GM12878 (cell line): Measurements from ENCODE around the gene IQCH. TPM values are rescaled to one million over a fixed set of nuclear protein-coding genes. Genes with fewer than 3 reads are reported as not detected.

ENCODE experiments used
- ATAC-seq: fragments of 200-7000 bp; cut with Tn5 transposase; 3 replicates; pipeline ENCODE4 v1.9.1; 2020; ENCODE audit warnings: mild to moderate bottlenecking, moderate library complexity
- BruUV-seq: library from RNA; stranded (reverse); fragments of 400-500 nt; replicated peaks from 2 replicates; lab custom pipeline; 2021; lab: Mats Ljungman, UMichigan
- CTCF ChIA-PET: fragments of 300-600 bp; sonication (Branson Sonifier 250); formaldehyde crosslinking; extraction: SDS; loops from one replicate; lab custom pipeline; 2021; ENCODE audit warnings: inconsistent platforms; lab: Yijun Ruan, JAX
- POLR2A ChIA-PET: fragments of 350-600 bp; formaldehyde crosslinking; extraction: SDS; loops from one replicate; lab custom pipeline; 2021; ENCODE audit warnings: inconsistent platforms; lab: Charles Lee
- RAD21 ChIA-PET: fragments of 300-600 bp; sonication (Branson Sonifier 250); formaldehyde crosslinking; loops from one replicate; lab custom pipeline; 2023; ENCODE audit warnings: antibody characterized with exemption; ENCODE audit not compliant: unreplicated experiment; lab: Charles Lee
- SMC1A ChIA-PET: fragments of 300-600 bp; sonication (Branson Sonifier 250); formaldehyde crosslinking; loops from one replicate; lab custom pipeline; 2023; ENCODE audit not compliant: unreplicated experiment, uncharacterized antibody; lab: Charles Lee
- DNase-seq: peaks from one replicate; pipeline ENCODE4 v3.0.0-alpha.2; 2011; ENCODE audit warnings: low read depth, low spot score
- FAIRE-seq: peaks from 3 replicates; lab custom pipeline; 2011; peaks lifted over from hg19 to GRCh38; lab: Jason Lieb, UNC
- H2AFZ ChIP-seq: 2 replicates; pipeline ENCODE4 v1.6.0; 2011; ENCODE audit warnings: low read depth, low read length, control low read depth; ENCODE audit not compliant: control insufficient read depth
- H3K27ac ChIP-seq: 2 replicates; pipeline ENCODE4 v1.5.1; 2011; ENCODE audit warnings: control low read depth; ENCODE audit not compliant: control insufficient read depth, insufficient read depth
- H3K27me3 ChIP-seq, 2 experiments: replicated peaks in 1 of 2; 2 replicates each; pipeline versions ENCODE4 v1.6.0 to v1.6.1; 2011; ENCODE audit warnings: low read length in 1 of 2; ENCODE audit not compliant: control insufficient read depth in 2 of 2, insufficient read depth in 2 of 2
- H3K36me3 ChIP-seq, 2 experiments: 2 replicates each; pipeline ENCODE4 v1.5.1; 2011; ENCODE audit warnings: low read length in 1 of 2; ENCODE audit not compliant: control insufficient read depth in 2 of 2, insufficient read depth in 2 of 2
- H3K4me1 ChIP-seq: 2 replicates; pipeline ENCODE4 v1.6.1; 2011; ENCODE audit warnings: mild to moderate bottlenecking, low read length, moderate library complexity, mixed read lengths; ENCODE audit not compliant: control insufficient read depth, insufficient read depth
- H3K4me2 ChIP-seq: 2 replicates; pipeline ENCODE4 v1.6.0; 2011; ENCODE audit warnings: control low read depth; ENCODE audit not compliant: control insufficient read depth, insufficient read depth
- H3K4me3 ChIP-seq: fragments of 200-600 bp; sonication (generic); 2 replicates; pipeline ENCODE4 v1.5.1; 2016
- H3K79me2 ChIP-seq: 2 replicates; pipeline ENCODE4 v1.6.0; 2011; ENCODE audit warnings: low read length; ENCODE audit not compliant: control insufficient read depth, insufficient read depth
- H3K9ac ChIP-seq: 2 replicates; pipeline ENCODE4 v1.8.0; 2011; ENCODE audit warnings: low read length, control low read depth, mixed read lengths; ENCODE audit not compliant: control insufficient read depth, insufficient read depth
- H3K9me3 ChIP-seq: replicated peaks from 3 replicates; pipeline ENCODE4 v1.5.1; 2011; ENCODE audit warnings: mild to moderate bottlenecking, low read length; ENCODE audit not compliant: control insufficient read depth, insufficient read depth
- H4K20me1 ChIP-seq: 2 replicates; pipeline ENCODE4 v1.6.0; 2011; ENCODE audit not compliant: control insufficient read depth, insufficient read depth
- ASH2L ChIP-seq: fragments of 300-600, 200-600 bp; sonication (generic); IDR thresholded peaks from 2 replicates; pipeline ENCODE4 v1.6.1; 2017; ENCODE audit warnings: low read depth, mild to moderate bottlenecking, borderline replicate concordance
- CBFB ChIP-seq: IDR thresholded peaks from 2 replicates; pipeline ENCODE4 v1.6.1; 2016; ENCODE audit warnings: antibody characterized with exemption, low read depth
- CHD1 ChIP-seq: IDR thresholded peaks from 2 replicates; pipeline ENCODE4 v1.6.1; 2012; ENCODE audit warnings: low read depth, low read length, improper control_type of control experiment
- EGR1 ChIP-seq, 2 experiments: IDR thresholded peaks; 1 replicate in 1 of 2; 2 replicates in 1 of 2; pipeline ENCODE4 v1.6.1; 2011 to 2012; ENCODE audit warnings: low read depth in 2 of 2, low read length in 2 of 2, borderline replicate concordance in 1 of 2, mild to moderate bottlenecking in 1 of 2, moderate library complexity in 1 of 2
- EP300 ChIP-seq, 2 experiments: fragments of 150-350 bp in 1 of 2; IDR thresholded peaks; 2 replicates each; pipeline ENCODE4 v1.6.1; 2011 to 2012; ENCODE audit warnings: low read depth in 2 of 2, low read length in 2 of 2, borderline replicate concordance in 1 of 2, improper control_type of control experiment in 1 of 2, inconsistent platforms in 1 of 2; ENCODE audit not compliant: control insufficient read depth in 1 of 2
- JUNB ChIP-seq: IDR thresholded peaks from 2 replicates; pipeline ENCODE4 v1.6.1; 2016; ENCODE audit warnings: antibody characterized with exemption, mild to moderate bottlenecking
- NFYA ChIP-seq: IDR thresholded peaks from 2 replicates; pipeline ENCODE4 v1.6.1; 2011; ENCODE audit warnings: low read depth, mild to moderate bottlenecking, low read length, improper control_type of control experiment, borderline replicate concordance
- POLR2AphosphoS5 ChIP-seq: IDR thresholded peaks from 2 replicates; pipeline ENCODE4 v1.6.1; 2011; ENCODE audit warnings: mild to moderate bottlenecking, low read length, inconsistent platforms
- RCOR1 ChIP-seq: conservative IDR thresholded peaks from 2 replicates; pipeline ENCODE4 v1.6.1; 2012; ENCODE audit warnings: low read depth, low read length, improper control_type of control experiment
- RELA ChIP-seq: fragments of 450-650 bp; IDR thresholded peaks from 2 replicates; pipeline ENCODE4 v1.8.0; 2014; ENCODE audit warnings: borderline replicate concordance; ENCODE audit not compliant: partially characterized antibody
- RUNX3 ChIP-seq: IDR thresholded peaks from 2 replicates; pipeline ENCODE4 v1.6.1; 2012; ENCODE audit warnings: low read length, inconsistent platforms
- WGBS: methylation state at CpG from one replicate; pipeline ENCODE4 v1.1.6; 2016; ENCODE audit warnings: low lambda C conversion rate; ENCODE audit not compliant: insufficient replicate concordance, insufficient coverage; ENCODE audit errors: missing lambda C conversion rate; 5-methylcytosine and 5-hydroxymethylcytosine counted together
- in situ Hi-C: fragments of 300-500 bp; cut with MboI; formaldehyde crosslinking; loops from 9 replicates; pipeline ENCODE4 v1.14.3; 2018; ENCODE audit warnings: mixed read lengths
- intact Hi-C: fragments of 100-400 bp; cut with micrococcal nuclease; formaldehyde crosslinking; loops from one replicate; pipeline ENCODE4 v1.14.2; 2022; ENCODE audit not compliant: unreplicated experiment
- polyA plus RNA-seq, 11 experiments: library from polyadenylated mRNA; depleted of rRNA in 4 of 11; unstranded in 6 of 11; stranded (reverse) in 5 of 11; fragments of >200 nt; fragmentation: Nextera tagmentation in 4 of 11; fragmentation: Illumina TruSeq in 1 of 11; extraction: Ambion mirVana in 4 of 11; extraction: Trizol in 1 of 11; gene quantifications; 1 replicate in 1 of 11; 2 replicates in 10 of 11; pipeline versions ENCODE4 v1.2.1 to v1.2.3, GENCODE V29; 2011 to 2016; ENCODE audit warnings: inconsistent platforms in 2 of 11, missing spikeins in 2 of 11, low read depth in 1 of 11
- total RNA-seq, 4 experiments: library from RNA; depleted of rRNA in 3 of 4; stranded (reverse); fragments of >200 nt in 3 of 4; fragmentation: Illumina TruSeq in 1 of 4; extraction: Trizol in 1 of 4; gene quantifications; 2 replicates each; pipeline versions ENCODE4 v1.2.1 to v1.2.3, GENCODE V29; 2013 to 2021
- TF ChIP-seq, protein P1 (sequence below): IDR thresholded peaks from 2 replicates; pipeline ENCODE4 v1.6.1; 2011; ENCODE audit warnings: borderline replicate concordance, low read depth, mild to moderate bottlenecking, moderate library complexity, low read length; ENCODE audit not compliant: insufficient read depth, poor library complexity, severe bottlenecking

IQCH gene
- total and polyA plus RNA-seq, 10 of the 15 experiments (the other 5 are each of a cell fraction or from before 2014, with no cell fraction given), result 0.29 to 1.3 (median 0.99) TPM

DNA sequence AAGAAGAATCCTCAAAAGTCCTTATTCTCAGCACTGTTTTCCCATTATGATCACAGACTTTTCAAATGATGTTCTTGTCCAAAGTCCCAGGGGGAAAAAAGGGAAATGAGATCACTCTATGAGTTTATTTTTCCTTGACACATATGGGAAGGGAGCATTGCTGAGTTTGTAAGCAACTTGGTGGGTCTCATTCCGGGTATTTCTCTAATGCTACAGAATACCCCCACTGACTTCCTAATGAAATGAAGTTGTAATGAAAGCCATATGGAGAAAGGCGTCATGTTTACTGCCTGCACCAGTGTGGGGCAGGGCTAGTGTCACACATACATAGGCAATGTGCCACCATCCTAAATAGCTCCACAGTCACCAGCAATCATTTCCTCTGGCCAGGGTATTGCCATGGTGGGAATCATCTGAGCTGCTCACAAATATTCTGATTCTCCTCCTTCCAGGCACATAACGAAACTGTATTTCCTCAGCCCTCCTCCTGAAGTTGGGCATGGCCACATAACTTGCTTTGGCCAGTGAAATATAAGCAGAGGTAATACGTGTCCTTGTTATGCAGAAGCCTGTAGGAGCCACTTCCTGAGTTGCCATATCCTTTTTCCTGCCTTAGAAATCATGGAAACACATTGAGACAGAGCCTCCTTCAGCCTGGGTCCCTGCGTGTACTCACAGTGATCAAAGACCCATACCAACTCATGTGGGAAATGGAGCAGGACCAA lies 225.4 kb downstream of the IQCH start:
- no peak for DNase-seq
- no peak overlapping the region for H3K9ac ChIP-seq
- H3K27me3 ChIP-seq, result no peaks in the 10 kb centered on the region
- RAD21 ChIA-PET, result no interaction called here
- intact Hi-C loops, result no loop called here
- no peaks in the 10 kb centered on the region for H3K9me3 ChIP-seq
- TF ChIP-seq, protein P1, sequence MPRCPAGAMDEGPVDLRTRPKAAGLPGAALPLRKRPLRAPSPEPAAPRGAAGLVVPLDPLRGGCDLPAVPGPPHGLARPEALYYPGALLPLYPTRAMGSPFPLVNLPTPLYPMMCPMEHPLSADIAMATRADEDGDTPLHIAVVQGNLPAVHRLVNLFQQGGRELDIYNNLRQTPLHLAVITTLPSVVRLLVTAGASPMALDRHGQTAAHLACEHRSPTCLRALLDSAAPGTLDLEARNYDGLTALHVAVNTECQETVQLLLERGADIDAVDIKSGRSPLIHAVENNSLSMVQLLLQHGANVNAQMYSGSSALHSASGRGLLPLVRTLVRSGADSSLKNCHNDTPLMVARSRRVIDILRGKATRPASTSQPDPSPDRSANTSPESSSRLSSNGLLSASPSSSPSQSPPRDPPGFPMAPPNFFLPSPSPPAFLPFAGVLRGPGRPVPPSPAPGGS, result no peak
- TF ChIP-seq POLR2AphosphoS5 (no peak), NFYA (no peak), EGR1 (IDR thresholded peaks at IDR 0.05; ENCODE audit: borderline replicate concordance in 1 of 2, low read depth in 2 of 2, low read length in 2 of 2) (no peak), CHD1 (no peak), ASH2L (no peak), JUNB (no peak), EP300 (IDR thresholded peaks at IDR 0.05; ENCODE audit: borderline replicate concordance in 1 of 2, control insufficient read depth in 1 of 2, low read depth in 2 of 2, low read length in 2 of 2) (no peak), CBFB (no peak), RELA (no peak), RUNX3 (no peak), RCOR1 (no peak)
- TF ChIP-seq, all 136 proteins: peak for 0
- ChIA-PET POLR2A (interaction anchor here (0.6 kb wide), 1 partner anchor 38 kb away, joined by 3 read pairs; no protein-coding TSS in a partner anchor), SMC1A (no interaction called here), CTCF (no interaction called here)
- in situ Hi-C loops, result no loop called here
- WGBS, result 57% methylated on average over 5 of the region's 5 CpGs
- Histone ChIP-seq H4K20me1 (no peaks in the 10 kb centered on the region), H3K4me2 (no peak overlapping the region), H3K4me3 (no peak overlapping the region), H3K4me1 (no peaks in the 10 kb centered on the region), H2AFZ (no peak overlapping the region), H3K27ac (no peak overlapping the region), H3K79me2 (no peaks in the 10 kb centered on the region), H3K36me3 (no peaks in the 10 kb centered on the region)
- ATAC-seq (no peak), FAIRE-seq (no peak)
- BruUV-seq, result no TSS peak
